Measurements from ENCODE around the gene SELENOO.

DNA sequence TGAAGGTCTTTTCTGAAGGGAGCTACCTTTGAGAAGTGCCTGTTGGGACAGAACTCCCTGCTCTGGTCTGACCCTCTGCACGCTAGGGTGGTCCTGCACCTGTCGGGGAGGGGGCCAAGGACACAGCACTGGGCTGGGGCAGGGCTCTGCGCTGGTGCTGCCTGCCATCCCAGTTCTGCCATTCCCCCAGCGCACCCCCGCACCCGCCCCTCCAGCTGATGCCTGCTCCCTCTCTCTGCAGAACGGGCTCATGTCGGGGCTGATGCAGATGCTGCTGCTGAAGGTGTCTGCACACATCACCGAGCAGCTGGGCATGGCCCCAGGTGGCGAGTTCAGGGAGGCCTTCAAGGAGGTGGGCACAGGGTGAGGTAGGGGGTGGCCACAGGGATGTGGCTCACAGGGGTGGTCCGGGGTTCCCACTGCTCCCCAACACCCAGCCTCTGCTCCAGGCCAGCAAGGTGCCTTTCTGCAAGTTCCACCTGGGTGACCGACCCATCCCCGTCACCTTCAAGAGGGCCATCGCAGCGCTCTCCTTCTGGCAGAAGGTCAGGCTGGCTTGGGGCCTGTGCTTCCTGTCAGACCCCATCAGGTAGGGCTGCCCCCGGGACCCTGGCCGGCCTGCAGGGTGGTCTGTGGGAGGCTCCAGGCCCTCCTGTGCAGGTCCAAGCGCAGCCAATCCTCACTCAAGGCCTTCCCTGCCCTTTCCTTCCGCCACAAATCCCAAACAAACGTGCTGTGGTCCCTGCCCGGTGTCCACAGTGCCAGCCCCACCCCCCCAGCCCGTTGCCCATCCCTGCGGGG is 3.6 kb upstream of the SELENOO start:
- TF ChIP-seq, protein P1, sequence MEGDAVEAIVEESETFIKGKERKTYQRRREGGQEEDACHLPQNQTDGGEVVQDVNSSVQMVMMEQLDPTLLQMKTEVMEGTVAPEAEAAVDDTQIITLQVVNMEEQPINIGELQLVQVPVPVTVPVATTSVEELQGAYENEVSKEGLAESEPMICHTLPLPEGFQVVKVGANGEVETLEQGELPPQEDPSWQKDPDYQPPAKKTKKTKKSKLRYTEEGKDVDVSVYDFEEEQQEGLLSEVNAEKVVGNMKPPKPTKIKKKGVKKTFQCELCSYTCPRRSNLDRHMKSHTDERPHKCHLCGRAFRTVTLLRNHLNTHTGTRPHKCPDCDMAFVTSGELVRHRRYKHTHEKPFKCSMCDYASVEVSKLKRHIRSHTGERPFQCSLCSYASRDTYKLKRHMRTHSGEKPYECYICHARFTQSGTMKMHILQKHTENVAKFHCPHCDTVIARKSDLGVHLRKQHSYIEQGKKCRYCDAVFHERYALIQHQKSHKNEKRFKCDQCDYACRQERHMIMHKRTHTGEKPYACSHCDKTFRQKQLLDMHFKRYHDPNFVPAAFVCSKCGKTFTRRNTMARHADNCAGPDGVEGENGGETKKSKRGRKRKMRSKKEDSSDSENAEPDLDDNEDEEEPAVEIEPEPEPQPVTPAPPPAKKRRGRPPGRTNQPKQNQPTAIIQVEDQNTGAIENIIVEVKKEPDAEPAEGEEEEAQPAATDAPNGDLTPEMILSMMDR (conservative IDR thresholded peaks at IDR 0.05; ENCODE audit: low read depth, low read length): no peak
- TF ChIP-seq EZH2 (IDR thresholded peaks at IDR 0.05; ENCODE audit: borderline replicate concordance, low read depth, low read length, poor library complexity, severe bottlenecking): no peak

Measured in A673 (cell line).